HCT116 (cell line): Measurements from ENCODE around the gene MTG1. TPM values are rescaled to one million over a fixed set of nuclear protein-coding genes. Genes with fewer than 3 reads are reported as not detected.

Experiments
- ATAC-seq: fragments of 200-7000 bp; cut with Tn5 transposase; 2 replicates; pipeline ENCODE4 v1.9.1; 2020; ENCODE audit warnings: mild to moderate bottlenecking, moderate library complexity
- BruUV-seq: library from RNA; stranded (reverse); fragments of 400-500 nt; replicated peaks from 2 replicates; lab custom pipeline; 2021; lab: Mats Ljungman, UMichigan
- CTCF ChIA-PET: fragments of 300-600 bp; sonication (Branson Sonifier 250); formaldehyde crosslinking; loops from one replicate; lab custom pipeline; 2021; ENCODE audit warnings: antibody characterized with exemption; lab: Charles Lee
- POLR2A ChIA-PET: fragments of 300-600, 350-600 bp; sonication (Branson Sonifier 250); formaldehyde crosslinking; loops from one replicate; lab custom pipeline; 2021; ENCODE audit warnings: antibody characterized with exemption; lab: Charles Lee
- RAD21 ChIA-PET, 2 experiments: fragments of 300-600 bp; sonication (Branson Sonifier 250); formaldehyde crosslinking; loops; one replicate each; lab custom pipeline; 2023; ENCODE audit warnings: low total read pairs in 2 of 2; ENCODE audit not compliant: uncharacterized antibody in 2 of 2, unreplicated experiment in 2 of 2, low non-redundant PET in 1 of 2; lab: Charles Lee
- DNase-seq: peaks from one replicate; pipeline ENCODE4 v3.0.0-alpha.2; 2010; ENCODE audit warnings: low read depth, low spot score
- H2AFZ ChIP-seq: fragments of 200-600 bp; shearing (Covaris generic), sonication (generic); 2 replicates; pipeline ENCODE4 v1.6.1; 2017; ENCODE audit warnings: low read depth, mixed run types, mixed read lengths, antibody characterized with exemption, low read length; ENCODE audit not compliant: poor library complexity, severe bottlenecking
- H3K27ac ChIP-seq: 2 replicates; pipeline ENCODE4 v1.5.1; 2012; ENCODE audit warnings: low read depth, low read length
- H3K27me3 ChIP-seq: fragments of 200-600 bp; sonication (generic); 2 replicates; pipeline ENCODE4 v1.6.1; 2016; ENCODE audit warnings: mixed run types, low read length, mixed read lengths; ENCODE audit not compliant: insufficient read depth
- H3K36me3 ChIP-seq, 2 experiments: fragments of 200-500 bp in 1 of 2; fragments of 200-600 bp in 1 of 2; sonication (Bioruptor generic) in 1 of 2; sonication (generic) in 1 of 2; 2 replicates each; pipeline versions ENCODE4 v1.5.1 to v1.6.1; 2014 to 2016; ENCODE audit warnings: low read length in 2 of 2, inconsistent platforms in 1 of 2, mixed read lengths in 1 of 2, mixed run types in 1 of 2; ENCODE audit not compliant: insufficient read depth in 2 of 2, control insufficient read depth in 1 of 2
- H3K4me1 ChIP-seq, 2 experiments: fragments of 200-600 bp in 1 of 2; sonication (generic) in 1 of 2; 2 replicates each; pipeline versions ENCODE4 v1.5.1 to v1.6.1; 2012 to 2017; ENCODE audit warnings: low read length in 2 of 2, inconsistent platforms in 1 of 2, mild to moderate bottlenecking in 1 of 2, mixed read lengths in 1 of 2, mixed run types in 1 of 2, moderate library complexity in 1 of 2; ENCODE audit not compliant: insufficient read depth in 2 of 2, control insufficient read depth in 1 of 2
- H3K4me2 ChIP-seq: fragments of 200-600 bp; sonication (generic); 2 replicates; pipeline ENCODE4 v1.6.1; 2017; ENCODE audit warnings: mixed run types, low read length, mixed read lengths
- H3K4me3 ChIP-seq, 2 experiments: fragments of 200-600 bp in 1 of 2; sonication (generic) in 1 of 2; replicated peaks in 1 of 2; 2 replicates each; pipeline ENCODE4 v1.5.1; 2011 to 2016; ENCODE audit warnings: low read length in 2 of 2, control low read depth in 1 of 2, low read depth in 1 of 2, mild to moderate bottlenecking in 1 of 2, mixed read lengths in 1 of 2, mixed run types in 1 of 2
- H3K79me2 ChIP-seq: fragments of 200-600 bp; sonication (generic); 2 replicates; pipeline ENCODE4 v1.6.1; 2017; ENCODE audit warnings: mild to moderate bottlenecking, mixed run types, low read length, moderate library complexity, mixed read lengths; ENCODE audit not compliant: insufficient read depth
- H3K9ac ChIP-seq: fragments of 200-600 bp; sonication (generic); 2 replicates; pipeline ENCODE4 v1.6.1; 2016; ENCODE audit warnings: low read length, mixed read lengths
- H3K9me2 ChIP-seq: fragments of 200-600 bp; sonication (generic), shearing (Covaris generic); 2 replicates; pipeline ENCODE4 v1.6.1; 2017; ENCODE audit warnings: mixed run types, mild to moderate bottlenecking, moderate library complexity; ENCODE audit not compliant: insufficient read depth
- H3K9me3 ChIP-seq, 2 experiments: fragments of 200-500 bp in 1 of 2; fragments of 200-600 bp in 1 of 2; sonication (Bioruptor generic) in 1 of 2; sonication (generic) in 1 of 2; 2 replicates each; pipeline ENCODE4 v1.6.1; 2014 to 2017; ENCODE audit warnings: low read length in 2 of 2, mixed read lengths in 2 of 2, inconsistent platforms in 1 of 2, low read depth in 1 of 2, mild to moderate bottlenecking in 1 of 2, mixed run types in 1 of 2, moderate library complexity in 1 of 2; ENCODE audit not compliant: control insufficient read depth in 1 of 2, insufficient read depth in 1 of 2
- H4K20me1 ChIP-seq: fragments of 200-600 bp; sonication (generic), shearing (Covaris generic); 2 replicates; pipeline ENCODE4 v1.6.1; 2017; ENCODE audit warnings: mixed run types, mild to moderate bottlenecking, moderate library complexity; ENCODE audit not compliant: insufficient read depth
- CBX3 ChIP-seq: IDR thresholded peaks from 2 replicates; pipeline ENCODE4 v1.6.1; 2012; ENCODE audit warnings: low read depth
- CEBPB ChIP-seq: IDR thresholded peaks from 2 replicates; pipeline ENCODE4 v1.6.1; 2012; ENCODE audit warnings: low read depth
- ELF1 ChIP-seq: IDR thresholded peaks from 2 replicates; pipeline ENCODE4 v1.6.1; 2012; ENCODE audit warnings: low read depth, borderline replicate concordance
- EZH2 ChIP-seq: fragments of 200-600 bp; sonication (generic); IDR thresholded peaks from 2 replicates; pipeline ENCODE4 v1.6.1; 2017; ENCODE audit warnings: antibody characterized with exemption, mixed run types
- EZH2phosphoT487 ChIP-seq: fragments of 200-600 bp; IDR thresholded peaks from 2 replicates; pipeline ENCODE4 v1.6.1; 2018; ENCODE audit warnings: antibody characterized with exemption, borderline replicate concordance
- FOSL1 ChIP-seq: IDR thresholded peaks from 2 replicates; pipeline ENCODE4 v1.6.1; 2012; ENCODE audit warnings: low read depth
- POLR2AphosphoS5 ChIP-seq: IDR thresholded peaks from 2 replicates; pipeline ENCODE4 v1.6.1; 2011; ENCODE audit warnings: mild to moderate bottlenecking, low read depth, low read length, moderate library complexity
- RAD21 ChIP-seq: IDR thresholded peaks from 2 replicates; pipeline ENCODE4 v1.6.1; 2012; ENCODE audit warnings: low read depth, mild to moderate bottlenecking
- SIN3A ChIP-seq: IDR thresholded peaks from 2 replicates; pipeline ENCODE4 v1.6.1; 2012; ENCODE audit warnings: low read depth
- SRF ChIP-seq: IDR thresholded peaks from 2 replicates; pipeline ENCODE4 v1.6.1; 2012; ENCODE audit warnings: low read depth
- TCF7L2 ChIP-seq: IDR thresholded peaks from 2 replicates; pipeline ENCODE4 v1.7.0; 2011; ENCODE audit warnings: borderline replicate concordance, inconsistent platforms; ENCODE audit not compliant: insufficient read depth, insufficient read length; ENCODE audit errors: extremely low read depth
- YY1 ChIP-seq: IDR thresholded peaks from 2 replicates; pipeline ENCODE4 v1.6.1; 2011; ENCODE audit warnings: low read length, low read depth, moderate library complexity, mild to moderate bottlenecking; ENCODE audit not compliant: insufficient replicate concordance; ENCODE audit errors: extremely low read depth
- ZFX ChIP-seq: fragments of 450-650 bp; IDR thresholded peaks from 2 replicates; pipeline ENCODE4 v1.6.1; 2017
- ZNF274 ChIP-seq: fragments of 200-500 bp; sonication (Bioruptor generic); IDR thresholded peaks from 2 replicates; pipeline ENCODE4 v1.6.1; 2014; ENCODE audit warnings: mild to moderate bottlenecking, low read depth, low read length, inconsistent platforms
- intact Hi-C: fragments of 100-400 bp; cut with micrococcal nuclease; formaldehyde crosslinking; loops from 2 replicates; pipeline ENCODE4 v1.10.0; 2022
- total RNA-seq: library from RNA; stranded (reverse); gene quantifications from one replicate; pipeline ENCODE4 v1.2.1, GENCODE V29; 2021; ENCODE audit not compliant: unreplicated experiment
- TF ChIP-seq, protein P1 (sequence below): IDR thresholded peaks from 2 replicates; pipeline ENCODE4 v1.6.1; 2012; ENCODE audit warnings: low read depth
- TF ChIP-seq, protein P2 (sequence below): IDR thresholded peaks from 2 replicates; pipeline ENCODE4 v1.6.1; 2012
- TF ChIP-seq, protein P3 (sequence below): IDR thresholded peaks from 2 replicates; pipeline ENCODE4 v1.6.1; 2011; ENCODE audit warnings: mild to moderate bottlenecking, low read length, moderate library complexity; ENCODE audit not compliant: insufficient replicate concordance; ENCODE audit errors: extremely low read depth

Gene MTG1
- total RNA-seq, 1 experiment from 2014 or later = 23.1 TPM

DNA sequence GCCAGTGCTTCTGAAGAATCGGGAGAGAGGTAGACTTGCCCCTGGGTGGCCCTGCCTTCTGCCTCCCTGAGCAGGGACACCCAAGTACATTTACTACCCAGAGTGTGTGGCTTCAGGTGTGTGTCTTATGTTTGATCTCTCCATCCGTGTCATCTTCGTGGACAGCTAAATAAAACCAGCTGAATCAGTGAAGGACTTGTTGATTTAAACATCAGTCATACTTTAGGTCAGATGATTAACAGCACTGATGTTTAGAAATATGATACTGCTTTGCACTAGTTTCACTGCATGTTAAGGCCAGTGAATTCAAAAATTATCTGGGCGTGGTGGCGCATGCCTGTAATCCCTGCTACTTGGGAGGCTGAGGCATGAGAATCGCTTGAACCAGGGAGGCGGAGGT lies 4.0 kb downstream of the MTG1 start:
- peaks cover 26% of the 10 kb centered on the region for H3K79me2 ChIP-seq
- intact Hi-C loops = no loop called here
- no peak for TF ChIP-seq YY1
- no peak for TF ChIP-seq TCF7L2
- TF ChIP-seq, protein P1, sequence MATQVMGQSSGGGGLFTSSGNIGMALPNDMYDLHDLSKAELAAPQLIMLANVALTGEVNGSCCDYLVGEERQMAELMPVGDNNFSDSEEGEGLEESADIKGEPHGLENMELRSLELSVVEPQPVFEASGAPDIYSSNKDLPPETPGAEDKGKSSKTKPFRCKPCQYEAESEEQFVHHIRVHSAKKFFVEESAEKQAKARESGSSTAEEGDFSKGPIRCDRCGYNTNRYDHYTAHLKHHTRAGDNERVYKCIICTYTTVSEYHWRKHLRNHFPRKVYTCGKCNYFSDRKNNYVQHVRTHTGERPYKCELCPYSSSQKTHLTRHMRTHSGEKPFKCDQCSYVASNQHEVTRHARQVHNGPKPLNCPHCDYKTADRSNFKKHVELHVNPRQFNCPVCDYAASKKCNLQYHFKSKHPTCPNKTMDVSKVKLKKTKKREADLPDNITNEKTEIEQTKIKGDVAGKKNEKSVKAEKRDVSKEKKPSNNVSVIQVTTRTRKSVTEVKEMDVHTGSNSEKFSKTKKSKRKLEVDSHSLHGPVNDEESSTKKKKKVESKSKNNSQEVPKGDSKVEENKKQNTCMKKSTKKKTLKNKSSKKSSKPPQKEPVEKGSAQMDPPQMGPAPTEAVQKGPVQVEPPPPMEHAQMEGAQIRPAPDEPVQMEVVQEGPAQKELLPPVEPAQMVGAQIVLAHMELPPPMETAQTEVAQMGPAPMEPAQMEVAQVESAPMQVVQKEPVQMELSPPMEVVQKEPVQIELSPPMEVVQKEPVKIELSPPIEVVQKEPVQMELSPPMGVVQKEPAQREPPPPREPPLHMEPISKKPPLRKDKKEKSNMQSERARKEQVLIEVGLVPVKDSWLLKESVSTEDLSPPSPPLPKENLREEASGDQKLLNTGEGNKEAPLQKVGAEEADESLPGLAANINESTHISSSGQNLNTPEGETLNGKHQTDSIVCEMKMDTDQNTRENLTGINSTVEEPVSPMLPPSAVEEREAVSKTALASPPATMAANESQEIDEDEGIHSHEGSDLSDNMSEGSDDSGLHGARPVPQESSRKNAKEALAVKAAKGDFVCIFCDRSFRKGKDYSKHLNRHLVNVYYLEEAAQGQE = no peak
- no peak for TF ChIP-seq ELF1
- TF ChIP-seq SIN3A = no peak
- no peak for TF ChIP-seq SRF
- TF ChIP-seq EZH2 = no peak
- TF ChIP-seq RAD21 = no peak
- TF ChIP-seq, protein P2, sequence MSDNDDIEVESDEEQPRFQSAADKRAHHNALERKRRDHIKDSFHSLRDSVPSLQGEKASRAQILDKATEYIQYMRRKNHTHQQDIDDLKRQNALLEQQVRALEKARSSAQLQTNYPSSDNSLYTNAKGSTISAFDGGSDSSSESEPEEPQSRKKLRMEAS = no peak
- no peak for TF ChIP-seq EZH2phosphoT487
- no peak for TF ChIP-seq FOSL1
- TF ChIP-seq ZNF274 = no peak
- no peak for TF ChIP-seq CEBPB
- TF ChIP-seq, protein P3, sequence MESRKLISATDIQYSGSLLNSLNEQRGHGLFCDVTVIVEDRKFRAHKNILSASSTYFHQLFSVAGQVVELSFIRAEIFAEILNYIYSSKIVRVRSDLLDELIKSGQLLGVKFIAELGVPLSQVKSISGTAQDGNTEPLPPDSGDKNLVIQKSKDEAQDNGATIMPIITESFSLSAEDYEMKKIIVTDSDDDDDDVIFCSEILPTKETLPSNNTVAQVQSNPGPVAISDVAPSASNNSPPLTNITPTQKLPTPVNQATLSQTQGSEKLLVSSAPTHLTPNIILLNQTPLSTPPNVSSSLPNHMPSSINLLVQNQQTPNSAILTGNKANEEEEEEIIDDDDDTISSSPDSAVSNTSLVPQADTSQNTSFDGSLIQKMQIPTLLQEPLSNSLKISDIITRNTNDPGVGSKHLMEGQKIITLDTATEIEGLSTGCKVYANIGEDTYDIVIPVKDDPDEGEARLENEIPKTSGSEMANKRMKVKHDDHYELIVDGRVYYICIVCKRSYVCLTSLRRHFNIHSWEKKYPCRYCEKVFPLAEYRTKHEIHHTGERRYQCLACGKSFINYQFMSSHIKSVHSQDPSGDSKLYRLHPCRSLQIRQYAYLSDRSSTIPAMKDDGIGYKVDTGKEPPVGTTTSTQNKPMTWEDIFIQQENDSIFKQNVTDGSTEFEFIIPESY = no peak
- no peak for TF ChIP-seq CBX3
- no peak for TF ChIP-seq POLR2AphosphoS5
- TF ChIP-seq ZFX = no peak

More for the DNA sequence above, 4.0 kb downstream of the MTG1 start:
- Histone ChIP-seq H4K20me1 (no peaks in the 10 kb centered on the region), H3K27ac (no peak overlapping the region), H3K9me2 (no peaks in the 10 kb centered on the region), H3K9me3 (no peaks in the 10 kb centered on the region), H3K4me1 (no peaks in the 10 kb centered on the region; a peak in 1 of 4 replicates), H3K4me2 (no peak overlapping the region), H3K4me3 (no peak overlapping the region), H3K36me3 (peaks cover 3 to 7% of the 10 kb centered on the region in 2 experiments; a peak in 3 of 4 replicates), H3K9ac (no peak overlapping the region), H2AFZ (no peak overlapping the region), H3K27me3 (no peaks in the 10 kb centered on the region)
- RAD21 ChIA-PET = no interaction called here
- BruUV-seq = no TSS peak
- POLR2A ChIA-PET = no interaction called here
- DNase-seq (no peak), ATAC-seq (no peak)
- CTCF ChIA-PET = no interaction called here
